G401 (cell line): ENCODE measurements around the gene ADAM20. TPM values are rescaled to one million over a fixed set of nuclear protein-coding genes. Genes with fewer than 3 reads are reported as not detected.

Source experiments
- DNase-seq: peaks from one replicate; pipeline ENCODE4 v3.0.0-alpha.2; 2015; ENCODE audit warnings: low spot score
- in situ Hi-C: cut with HindIII; loops from 2 replicates; pipeline ENCODE4 v1.10.0; 2016; ENCODE audit warnings: low sequenced_read_pairs, mixed read lengths
- total RNA-seq: library from RNA; depleted of rRNA; stranded (reverse); fragments of >200 nt; shearing (Covaris generic); gene quantifications from 2 replicates; pipeline ENCODE4 v1.2.3, GENCODE V29; 2014; rRNA removed

The ADAM20 gene
- total RNA-seq, 1 experiment from 2014 or later: not detected

GRCh38 chr14:70473825-70474224 is 61.0 kb downstream of the ADAM20 start:
- DNase-seq: no peak
- in situ Hi-C loops: no loop called here

Other genes starting within 250 kb of the ADAM20 start
- 47.1 and 70.5 TPM in 2 replicates for gene COX16, start 175.3 kb downstream of the ADAM20 start, total RNA-seq
- 13.7 and 28.4 TPM in 2 replicates for gene SYNJ2BP, start 117.9 kb downstream of the ADAM20 start, total RNA-seq
- gene ADAM21, start 82.8 kb downstream of the ADAM20 start, total RNA-seq: 0.06 TPM in 1 of 2 replicates, not detected in the other
- 41.0 and 71.7 TPM in 2 replicates for gene MED6, start 65.7 kb upstream of the ADAM20 start, total RNA-seq
- gene TTC9, start 106.9 kb upstream of the ADAM20 start, total RNA-seq: not detected in 2 replicates